HL-60 (cell line): Measurements from ENCODE around the gene NAV2.

Experiments used
- CTCF ChIP-seq: IDR thresholded peaks from one replicate; pipeline ENCODE4 v1.5.1; 2011; ENCODE audit warnings: low read length, control low read depth, inconsistent platforms; ENCODE audit not compliant: insufficient read depth
- GABPA ChIP-seq: IDR thresholded peaks from 2 replicates; pipeline ENCODE4 v1.6.1; 2012; ENCODE audit warnings: low read depth
- POLR2AphosphoS5 ChIP-seq: IDR thresholded peaks from 2 replicates; pipeline ENCODE4 v1.6.1; 2012; ENCODE audit warnings: low read depth
- SPI1 ChIP-seq: IDR thresholded peaks from 2 replicates; pipeline ENCODE4 v1.6.1; 2012; ENCODE audit warnings: low read depth, mild to moderate bottlenecking, borderline replicate concordance
- TF ChIP-seq, protein P1 (sequence below): IDR thresholded peaks from 2 replicates; pipeline ENCODE4 v1.6.1; 2012; ENCODE audit warnings: low read depth; ENCODE audit not compliant: insufficient replicate concordance

GRCh38 chr11:19763330-19763729 lies 50.7 kb downstream of the NAV2 start:
- TF ChIP-seq GABPA (no peak), CTCF (no peak), POLR2AphosphoS5 (no peak), SPI1 (no peak)
- TF ChIP-seq, protein P1, sequence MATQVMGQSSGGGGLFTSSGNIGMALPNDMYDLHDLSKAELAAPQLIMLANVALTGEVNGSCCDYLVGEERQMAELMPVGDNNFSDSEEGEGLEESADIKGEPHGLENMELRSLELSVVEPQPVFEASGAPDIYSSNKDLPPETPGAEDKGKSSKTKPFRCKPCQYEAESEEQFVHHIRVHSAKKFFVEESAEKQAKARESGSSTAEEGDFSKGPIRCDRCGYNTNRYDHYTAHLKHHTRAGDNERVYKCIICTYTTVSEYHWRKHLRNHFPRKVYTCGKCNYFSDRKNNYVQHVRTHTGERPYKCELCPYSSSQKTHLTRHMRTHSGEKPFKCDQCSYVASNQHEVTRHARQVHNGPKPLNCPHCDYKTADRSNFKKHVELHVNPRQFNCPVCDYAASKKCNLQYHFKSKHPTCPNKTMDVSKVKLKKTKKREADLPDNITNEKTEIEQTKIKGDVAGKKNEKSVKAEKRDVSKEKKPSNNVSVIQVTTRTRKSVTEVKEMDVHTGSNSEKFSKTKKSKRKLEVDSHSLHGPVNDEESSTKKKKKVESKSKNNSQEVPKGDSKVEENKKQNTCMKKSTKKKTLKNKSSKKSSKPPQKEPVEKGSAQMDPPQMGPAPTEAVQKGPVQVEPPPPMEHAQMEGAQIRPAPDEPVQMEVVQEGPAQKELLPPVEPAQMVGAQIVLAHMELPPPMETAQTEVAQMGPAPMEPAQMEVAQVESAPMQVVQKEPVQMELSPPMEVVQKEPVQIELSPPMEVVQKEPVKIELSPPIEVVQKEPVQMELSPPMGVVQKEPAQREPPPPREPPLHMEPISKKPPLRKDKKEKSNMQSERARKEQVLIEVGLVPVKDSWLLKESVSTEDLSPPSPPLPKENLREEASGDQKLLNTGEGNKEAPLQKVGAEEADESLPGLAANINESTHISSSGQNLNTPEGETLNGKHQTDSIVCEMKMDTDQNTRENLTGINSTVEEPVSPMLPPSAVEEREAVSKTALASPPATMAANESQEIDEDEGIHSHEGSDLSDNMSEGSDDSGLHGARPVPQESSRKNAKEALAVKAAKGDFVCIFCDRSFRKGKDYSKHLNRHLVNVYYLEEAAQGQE: no peak
